ENCODE data around the gene PPP3R1.

The PPP3R1 gene

GRCh38 chr2:68135448-68136320 lies 116.6 kb downstream of the PPP3R1 start:
- DNase-seq (ENCODE audit: low read depth): no peak

DNA sequence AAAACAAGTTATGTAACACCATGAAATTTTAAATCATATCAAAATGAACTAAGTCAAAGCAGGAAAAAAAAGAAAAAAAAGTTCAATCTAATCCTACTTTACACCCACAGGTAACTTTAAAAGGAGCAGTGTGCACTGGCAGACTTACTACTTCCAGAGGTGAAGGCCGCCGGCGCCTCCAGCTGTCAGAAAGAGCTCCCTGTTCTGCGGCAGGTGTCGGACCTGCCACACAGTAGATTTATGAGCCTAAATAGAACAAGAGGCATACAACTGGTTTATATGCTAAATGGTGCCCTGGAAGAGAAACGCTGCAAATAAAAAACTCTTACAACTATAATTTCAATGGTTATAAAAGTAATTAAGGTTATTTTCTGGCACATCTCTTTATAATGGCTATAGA lies 117.8 kb downstream of the PPP3R1 start:
- no peak for DNase-seq (ENCODE audit: low read depth)

GRCh38 chr2:68134120-68134519 lies 118.2 kb downstream of the PPP3R1 start:
- DNase-seq (ENCODE audit: low read depth): no peak

Data from T-helper 22 cell (primary cell).